ENCODE measurements around the gene GSDME. TPM values are rescaled to one million over a fixed set of nuclear protein-coding genes. Genes with fewer than 3 reads are reported as not detected.
A peak's percentile ranks its signal among the peaks of the same experiment; 100 is the strongest.

The GSDME gene
- total and polyA plus RNA-seq, 2 donors (not counting 1 experiment from before 2014, with no cell fraction given): 40.8 to 57.1 TPM

- H3K36me3 ChIP-seq (ENCODE audit: control insufficient read depth, insufficient read depth, low read length): no peaks in the 10 kb centered on the region
- H2AFZ ChIP-seq (ENCODE audit: low read length): no peak overlapping the region
- no peaks in the 10 kb centered on the region for H4K20me1 ChIP-seq (ENCODE audit: control insufficient read depth, extremely low read depth, insufficient read depth, low read length)
- H3K27me3 ChIP-seq (ENCODE audit: control insufficient read depth, insufficient read depth, low read length): no peaks in the 10 kb centered on the region
- no peaks in the 10 kb centered on the region for H3K9me3 ChIP-seq (ENCODE audit: control insufficient read depth, insufficient read depth, low read depth, low read length)
- H3K4me3 ChIP-seq (replicated peaks in 1 of 4; ENCODE audit: control extremely low read depth in 1 of 4, insufficient read depth in 1 of 4, low read depth in 3 of 4, low read length in 4 of 4): no peak overlapping the region
- H3K4me1 ChIP-seq (ENCODE audit: control insufficient read depth, extremely low read depth, insufficient read depth, low read length): peaks cover 18% of the 10 kb centered on the region
- DNase-seq (ENCODE audit: low read depth in 2 of 2): peak in 1 of 2 donors; percentile 37
- TF ChIP-seq EZH2 (IDR thresholded peaks at IDR 0.05; ENCODE audit: low read length, missing control alignments) (no peak), CTCF (conservative IDR thresholded peaks at IDR 0.05 in 1 of 2, IDR thresholded peaks at IDR 0.05 in 1 of 2; ENCODE audit: low read depth in 1 of 2, low read length in 2 of 2) (no peak)
- H3K4me2 ChIP-seq (ENCODE audit: extremely low read depth, insufficient read depth, low read length): no peak overlapping the region
- no peak overlapping the region for H3K27ac ChIP-seq (ENCODE audit: insufficient read depth, low read length)
- no peak overlapping the region for H3K9ac ChIP-seq (ENCODE audit: insufficient read depth, low read length)
- H3K79me2 ChIP-seq (ENCODE audit: control insufficient read depth, insufficient read depth, low read length): no peaks in the 10 kb centered on the region
Measured at GRCh38 chr7:24734306-24734705, 23.0 kb downstream of the GSDME start.

DNA sequence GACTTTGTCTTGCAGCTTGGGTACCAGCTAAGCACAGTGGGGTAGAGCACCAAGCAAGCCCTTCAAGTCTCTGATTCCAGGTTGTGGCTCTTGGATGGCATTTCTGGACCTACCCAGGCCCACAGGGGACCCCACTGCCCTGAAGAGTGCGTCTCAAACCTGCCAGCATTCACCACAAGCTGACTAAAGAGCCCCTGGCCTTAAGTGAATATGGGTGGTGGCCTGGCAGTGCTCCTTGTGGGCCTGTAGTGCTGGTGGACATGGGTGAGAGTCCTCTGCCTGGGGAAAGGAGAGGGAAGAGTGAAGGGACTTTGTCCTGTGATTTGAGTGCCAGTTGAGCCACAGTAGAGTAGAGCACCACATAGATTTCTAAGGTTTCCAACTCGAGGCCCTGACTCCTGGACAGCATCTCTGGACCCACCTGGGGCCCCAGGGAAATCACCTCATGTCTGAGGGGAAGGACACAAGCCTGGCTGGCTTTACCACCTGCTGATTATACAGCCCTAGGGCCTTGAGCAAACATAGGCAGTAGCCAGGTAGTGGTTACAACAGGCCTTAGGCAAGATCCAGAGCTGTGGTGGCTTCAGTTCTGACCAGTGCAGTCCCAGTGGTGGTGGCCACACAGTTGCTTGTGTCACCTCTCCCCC lies 23.7 kb downstream of the GSDME start:
- peaks cover 18% of the 10 kb centered on the region for H3K4me1 ChIP-seq (ENCODE audit: control insufficient read depth, extremely low read depth, insufficient read depth, low read length)
- no peaks in the 10 kb centered on the region for H3K79me2 ChIP-seq (ENCODE audit: control insufficient read depth, insufficient read depth, low read length)
- TF ChIP-seq EZH2 (IDR thresholded peaks at IDR 0.05; ENCODE audit: low read length, missing control alignments): no peak
- no peak for TF ChIP-seq CTCF (conservative IDR thresholded peaks at IDR 0.05 in 1 of 2, IDR thresholded peaks at IDR 0.05 in 1 of 2; ENCODE audit: low read depth in 1 of 2, low read length in 2 of 2)
- no peaks in the 10 kb centered on the region for H3K27me3 ChIP-seq (ENCODE audit: control insufficient read depth, insufficient read depth, low read length)
- no peaks in the 10 kb centered on the region for H3K9me3 ChIP-seq (ENCODE audit: control insufficient read depth, insufficient read depth, low read depth, low read length)
- no peak overlapping the region for H3K9ac ChIP-seq (ENCODE audit: insufficient read depth, low read length)
- H3K4me2 ChIP-seq (ENCODE audit: extremely low read depth, insufficient read depth, low read length): no peak overlapping the region
- no peak overlapping the region for H2AFZ ChIP-seq (ENCODE audit: low read length)
- H3K4me3 ChIP-seq (replicated peaks in 1 of 4; ENCODE audit: control extremely low read depth in 1 of 4, insufficient read depth in 1 of 4, low read depth in 3 of 4, low read length in 4 of 4): no peak overlapping the region
- H4K20me1 ChIP-seq (ENCODE audit: control insufficient read depth, extremely low read depth, insufficient read depth, low read length): no peaks in the 10 kb centered on the region
- H3K36me3 ChIP-seq (ENCODE audit: control insufficient read depth, insufficient read depth, low read length): no peaks in the 10 kb centered on the region
- no peak for DNase-seq (ENCODE audit: low read depth in 2 of 2)
- peak overlapping the region; percentile 54 for H3K27ac ChIP-seq (ENCODE audit: insufficient read depth, low read length)

DNA sequence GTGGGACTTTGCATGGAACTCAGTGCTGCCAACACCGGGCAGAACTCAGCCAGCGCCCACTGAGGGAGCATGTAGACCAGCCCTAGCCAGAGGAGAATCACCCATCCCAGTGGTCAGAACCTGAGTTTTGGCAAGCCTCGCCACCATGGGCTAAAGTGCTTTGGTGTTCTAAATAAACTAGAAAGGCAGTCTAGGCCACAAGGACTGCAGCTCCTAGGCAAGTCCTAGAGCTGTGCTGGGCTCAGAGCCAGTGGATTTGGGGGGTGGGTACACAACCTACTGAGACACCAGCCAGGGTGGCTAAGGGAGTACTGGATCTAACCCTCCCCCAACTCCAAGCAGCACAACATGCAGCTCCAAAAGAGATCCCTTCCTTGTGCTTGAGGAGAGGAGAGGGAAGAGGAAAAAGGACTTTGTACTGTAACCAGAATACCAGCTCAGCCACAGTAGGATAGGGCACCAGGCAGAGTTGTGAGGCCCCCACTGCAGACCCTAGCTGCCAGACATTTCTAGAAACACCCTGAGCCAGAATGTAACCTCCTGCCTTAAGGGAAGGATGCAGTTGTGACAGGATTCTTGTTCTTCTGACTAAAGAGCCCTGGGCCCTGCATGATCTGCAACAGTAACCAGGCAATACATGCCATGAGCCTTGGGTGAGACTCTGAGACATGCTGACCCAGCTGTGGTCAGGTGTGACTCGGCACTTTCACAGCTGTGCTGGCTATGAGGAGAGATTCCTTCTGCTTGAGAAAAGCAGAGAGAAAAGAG lies 24.4 kb downstream of the GSDME start:
- H2AFZ ChIP-seq (ENCODE audit: low read length): no peak overlapping the region
- H3K9ac ChIP-seq (ENCODE audit: insufficient read depth, low read length): no peak overlapping the region
- no peaks in the 10 kb centered on the region for H3K79me2 ChIP-seq (ENCODE audit: control insufficient read depth, insufficient read depth, low read length)
- H3K27me3 ChIP-seq (ENCODE audit: control insufficient read depth, insufficient read depth, low read length): no peaks in the 10 kb centered on the region
- H3K4me3 ChIP-seq (replicated peaks in 1 of 4; ENCODE audit: control extremely low read depth in 1 of 4, insufficient read depth in 1 of 4, low read depth in 3 of 4, low read length in 4 of 4): no peak overlapping the region
- peaks cover 18% of the 10 kb centered on the region for H3K4me1 ChIP-seq (ENCODE audit: control insufficient read depth, extremely low read depth, insufficient read depth, low read length)
- peak overlapping the region; percentile 54 for H3K27ac ChIP-seq (ENCODE audit: insufficient read depth, low read length)
- no peak overlapping the region for H3K4me2 ChIP-seq (ENCODE audit: extremely low read depth, insufficient read depth, low read length)
- H3K9me3 ChIP-seq (ENCODE audit: control insufficient read depth, insufficient read depth, low read depth, low read length): no peaks in the 10 kb centered on the region
- H4K20me1 ChIP-seq (ENCODE audit: control insufficient read depth, extremely low read depth, insufficient read depth, low read length): no peaks in the 10 kb centered on the region
- peak; percentile 66 to 75 for DNase-seq (ENCODE audit: low read depth in 2 of 2)
- no peaks in the 10 kb centered on the region for H3K36me3 ChIP-seq (ENCODE audit: control insufficient read depth, insufficient read depth, low read length)
- TF ChIP-seq EZH2 (IDR thresholded peaks at IDR 0.05; ENCODE audit: low read length, missing control alignments): no peak
- TF ChIP-seq CTCF (conservative IDR thresholded peaks at IDR 0.05 in 1 of 2, IDR thresholded peaks at IDR 0.05 in 1 of 2; ENCODE audit: low read depth in 1 of 2, low read length in 2 of 2): no peak

Data from fibroblast of lung (primary cell).